BJ (cell line): Measurements from ENCODE around the gene ZNF775. TPM values are rescaled to one million over a fixed set of nuclear protein-coding genes. Genes with fewer than 3 reads are reported as not detected.
"Not testable (repeated sequence)": the region's sequence is repeated elsewhere in the genome, so short reads cannot be mapped to it uniquely, and the experiment has no call there.

ENCODE experiments used
- CTCF ChIA-PET: fragments of 350-600 bp; formaldehyde crosslinking; extraction: SDS; loops from one replicate; lab custom pipeline; 2021; ENCODE audit warnings: antibody characterized with exemption, inconsistent platforms; lab: Yijun Ruan, JAX
- POLR2A ChIA-PET: fragments of 300-600 bp; sonication (Branson Sonifier 250); formaldehyde crosslinking; extraction: SDS; loops from one replicate; lab custom pipeline; 2021; ENCODE audit warnings: antibody characterized with exemption; lab: Charles Lee
- DNase-seq: peaks from one replicate; pipeline ENCODE4 v3.0.0-alpha.2; 2011; ENCODE audit warnings: low read depth
- H3K27me3 ChIP-seq: 2 replicates; pipeline ENCODE4 v1.6.0; 2011; ENCODE audit warnings: low read length; ENCODE audit not compliant: control insufficient read depth, insufficient read depth
- H3K36me3 ChIP-seq: 2 replicates; pipeline ENCODE4 v1.5.1; 2011; ENCODE audit warnings: low read length; ENCODE audit not compliant: control insufficient read depth, insufficient read depth
- H3K4me3 ChIP-seq: 2 replicates; pipeline ENCODE4 v1.5.1; 2011; ENCODE audit warnings: low read depth, mild to moderate bottlenecking, control low read depth, low read length
- polyA plus RNA-seq: library from polyadenylated mRNA; depleted of rRNA; stranded (reverse); fragments of >200 nt; gene quantifications from 2 replicates; pipeline ENCODE4 v1.2.3, GENCODE V29; 2011
- TF ChIP-seq, protein P1 (sequence below): IDR thresholded peaks from 2 replicates; pipeline ENCODE4 v1.5.1; 2011; ENCODE audit warnings: low read depth, mild to moderate bottlenecking, control low read depth, inconsistent platforms, low read length, moderate library complexity; ENCODE audit not compliant: insufficient read depth

ZNF775 gene
- polyA plus RNA-seq, 1 experiment, result 2.1 TPM

DNA sequence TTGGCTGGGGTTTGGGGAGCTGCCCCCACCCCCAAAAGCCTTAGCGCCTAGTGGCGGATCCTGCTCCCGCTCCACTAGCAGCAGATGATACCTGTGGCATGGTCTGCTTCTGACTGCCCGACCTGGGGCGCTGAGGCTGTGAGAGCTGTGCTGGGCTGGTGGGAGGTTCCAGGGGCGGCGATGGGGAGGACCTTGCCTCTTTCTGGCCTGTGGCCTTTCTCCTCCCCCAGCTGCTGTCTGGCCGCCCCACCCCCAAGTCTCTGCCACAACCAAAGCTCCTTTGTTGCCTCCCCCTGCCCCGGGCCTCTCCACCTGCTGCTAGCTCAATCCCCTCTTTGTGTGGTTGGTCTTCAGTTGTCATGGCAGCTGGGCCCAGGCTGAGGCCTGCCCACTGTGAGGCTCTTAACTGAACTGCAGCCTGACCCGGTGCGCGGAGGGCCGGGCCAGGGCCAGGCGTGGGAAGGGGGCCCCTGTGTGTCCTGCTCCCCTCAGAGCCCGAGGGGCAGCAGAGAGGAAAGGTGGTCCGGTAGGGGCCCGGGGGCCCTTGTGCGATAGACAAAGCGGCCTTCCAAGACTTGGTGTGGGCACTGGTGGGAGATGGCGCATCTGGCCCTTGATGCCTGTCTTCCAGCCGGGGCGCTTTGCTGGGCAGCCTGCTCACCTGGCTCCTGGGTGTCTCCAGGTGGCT is 4.7 kb downstream of the ZNF775 start:
- Histone ChIP-seq H3K4me3 (no peak overlapping the region), H3K27me3 (no peaks in the 10 kb centered on the region), H3K36me3 (peaks cover 2% of the 10 kb centered on the region; the same call in 1 of the 2 replicates)
- ChIA-PET CTCF (interaction anchor here (1.1 kb wide), 1 partner anchor 18 kb away, joined by 3 read pairs; no protein-coding TSS in a partner anchor), POLR2A (no interaction called here)
- TF ChIP-seq, protein P1, sequence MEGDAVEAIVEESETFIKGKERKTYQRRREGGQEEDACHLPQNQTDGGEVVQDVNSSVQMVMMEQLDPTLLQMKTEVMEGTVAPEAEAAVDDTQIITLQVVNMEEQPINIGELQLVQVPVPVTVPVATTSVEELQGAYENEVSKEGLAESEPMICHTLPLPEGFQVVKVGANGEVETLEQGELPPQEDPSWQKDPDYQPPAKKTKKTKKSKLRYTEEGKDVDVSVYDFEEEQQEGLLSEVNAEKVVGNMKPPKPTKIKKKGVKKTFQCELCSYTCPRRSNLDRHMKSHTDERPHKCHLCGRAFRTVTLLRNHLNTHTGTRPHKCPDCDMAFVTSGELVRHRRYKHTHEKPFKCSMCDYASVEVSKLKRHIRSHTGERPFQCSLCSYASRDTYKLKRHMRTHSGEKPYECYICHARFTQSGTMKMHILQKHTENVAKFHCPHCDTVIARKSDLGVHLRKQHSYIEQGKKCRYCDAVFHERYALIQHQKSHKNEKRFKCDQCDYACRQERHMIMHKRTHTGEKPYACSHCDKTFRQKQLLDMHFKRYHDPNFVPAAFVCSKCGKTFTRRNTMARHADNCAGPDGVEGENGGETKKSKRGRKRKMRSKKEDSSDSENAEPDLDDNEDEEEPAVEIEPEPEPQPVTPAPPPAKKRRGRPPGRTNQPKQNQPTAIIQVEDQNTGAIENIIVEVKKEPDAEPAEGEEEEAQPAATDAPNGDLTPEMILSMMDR, result no peak
- no peak for DNase-seq

DNA sequence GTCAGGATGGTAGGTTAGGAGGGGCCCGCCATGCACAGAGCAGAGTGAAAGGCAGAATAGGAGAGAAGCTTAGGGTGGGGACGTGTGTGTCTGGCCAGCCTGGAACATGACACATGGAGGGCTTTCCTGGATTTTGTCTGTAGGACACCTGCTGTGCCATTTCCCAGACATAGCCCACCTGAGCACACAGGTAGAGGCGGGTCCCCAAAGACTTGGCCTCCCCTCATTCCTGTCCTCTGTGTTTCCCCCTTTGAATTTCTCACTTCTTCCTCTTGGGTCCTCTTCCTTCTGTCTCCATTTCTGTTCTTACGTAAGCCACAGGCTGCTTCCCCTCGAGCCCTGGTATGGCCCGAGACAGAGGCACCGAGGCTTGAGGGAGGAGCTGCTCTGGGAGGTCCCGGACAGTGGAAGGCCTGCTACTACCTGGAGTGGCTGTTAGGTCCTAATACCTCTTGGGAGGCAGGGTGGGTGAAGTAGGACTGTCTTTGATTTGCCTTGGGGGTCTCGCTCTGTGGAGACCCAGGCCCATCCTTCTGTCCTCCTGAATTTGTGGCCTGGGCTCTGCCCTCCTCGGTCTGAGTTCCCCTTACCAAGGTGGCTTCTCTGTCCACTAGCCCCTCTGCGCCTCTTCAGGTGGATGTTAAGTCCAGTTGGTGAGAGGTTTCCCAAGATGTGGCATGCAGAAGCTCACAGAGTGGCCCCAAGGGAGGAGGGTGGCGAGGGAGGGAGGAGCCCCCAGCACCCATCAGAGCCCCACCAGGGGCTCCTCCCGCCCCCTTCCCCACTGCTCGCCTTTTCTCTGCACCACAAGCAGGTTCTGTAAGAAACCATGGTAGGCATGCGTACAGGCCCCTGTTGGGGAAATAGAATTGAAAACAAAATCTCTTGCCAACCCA is 5.5 kb downstream of the ZNF775 start:
- Histone ChIP-seq H3K4me3 (no peak overlapping the region), H3K27me3 (no peaks in the 10 kb centered on the region), H3K36me3 (peaks cover 2% of the 10 kb centered on the region; the same call in 1 of the 2 replicates)
- ChIA-PET POLR2A (no interaction called here), CTCF (interaction anchor here (1.1 kb wide), 1 partner anchor 18 kb away, joined by 3 read pairs; no protein-coding TSS in a partner anchor)
- TF ChIP-seq, protein P1, result no peak
- no peak for DNase-seq

DNA sequence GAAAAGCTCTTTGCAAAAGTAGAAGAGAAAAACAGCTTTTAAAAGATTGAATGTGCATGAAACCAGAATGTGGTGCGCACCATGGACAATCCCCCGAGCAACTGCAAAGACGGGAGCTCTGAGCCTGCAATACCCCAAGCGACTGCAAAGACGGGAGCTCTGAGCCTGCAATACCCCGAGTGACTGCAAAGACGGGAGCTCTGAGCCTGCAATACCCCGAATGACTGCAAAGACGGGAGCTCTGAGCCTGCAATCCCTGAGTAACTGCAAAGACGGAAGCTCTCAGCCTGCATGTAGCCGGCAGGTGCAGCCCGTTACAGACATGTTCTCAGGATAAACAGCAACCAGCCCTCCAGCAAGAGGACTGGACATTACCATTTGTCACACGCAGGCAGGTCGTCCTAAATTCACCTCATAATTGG is 6.2 kb downstream of the ZNF775 start:
- POLR2A ChIA-PET, result interaction anchor here (1.1 kb wide), 1 partner anchor 15 kb away, joined by 3 read pairs; no protein-coding TSS in a partner anchor
- Histone ChIP-seq H3K36me3 (peaks cover 2% of the 10 kb centered on the region; the same call in 1 of the 2 replicates), H3K27me3 (no peaks in the 10 kb centered on the region), H3K4me3 (no peak overlapping the region)
- CTCF ChIA-PET, result no interaction called here
- DNase-seq, result no peak
- TF ChIP-seq, protein P1, result no peak

DNA sequence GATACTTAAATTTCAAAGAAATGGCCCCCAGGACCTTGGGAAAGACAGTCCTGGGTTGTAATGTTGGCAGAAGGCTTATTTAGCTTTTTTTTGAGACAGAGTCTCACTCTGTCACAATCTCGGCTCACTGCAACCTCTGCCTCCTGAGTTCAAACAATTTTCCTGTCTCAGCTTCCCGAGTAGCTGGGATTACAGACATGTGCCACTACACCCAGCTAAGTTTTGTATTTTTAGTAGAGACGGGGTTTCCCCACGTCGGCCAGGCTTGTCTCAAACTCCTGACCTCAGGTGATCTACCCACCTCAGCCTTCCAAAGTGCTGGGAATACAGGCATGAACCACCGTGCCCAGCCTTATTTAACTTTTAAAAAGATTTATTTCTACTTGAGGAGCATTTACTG is 6.8 kb downstream of the ZNF775 start:
- H3K4me3 ChIP-seq, CTCF ChIA-PET: not testable (repeated sequence)
- POLR2A ChIA-PET, result interaction anchor here (1.1 kb wide), 1 partner anchor 15 kb away, joined by 3 read pairs; no protein-coding TSS in a partner anchor

DNA sequence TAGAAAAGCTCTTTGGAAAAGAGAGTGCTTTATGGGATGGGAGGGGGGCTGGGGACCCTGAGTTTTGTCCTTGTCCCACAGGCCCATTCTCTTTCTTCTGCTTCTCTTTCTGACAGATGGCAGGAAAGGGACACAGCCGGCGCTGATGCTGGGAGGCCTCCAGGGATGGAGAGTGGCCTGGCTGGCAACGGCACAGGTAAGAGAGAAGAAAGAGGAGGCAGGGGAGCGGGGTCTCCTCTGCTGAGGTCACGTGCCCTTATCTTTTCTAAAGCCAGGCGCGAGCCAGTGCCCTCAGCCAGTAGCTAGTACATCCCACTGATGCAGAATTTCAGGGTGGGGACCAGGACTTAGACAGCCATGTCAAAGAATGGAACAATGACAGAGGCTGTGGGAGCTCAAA is 9.2 kb downstream of the ZNF775 start:
- ChIA-PET CTCF (interaction anchor here (1.0 to 1.9 kb wide), 7 partner anchors 8 to 1078 kb away, joined by 3 to 9 read pairs (median 4); no protein-coding TSS in a partner anchor), POLR2A (no interaction called here)
- TF ChIP-seq, protein P1, result no peak
- Histone ChIP-seq H3K27me3 (no peaks in the 10 kb centered on the region), H3K4me3 (no peak overlapping the region), H3K36me3 (no peaks in the 10 kb centered on the region; the same call in 1 of the 2 replicates)
- no peak for DNase-seq

More for the DNA sequence above, 6.8 kb downstream of the ZNF775 start:
- DNase-seq, H3K36me3 ChIP-seq, H3K27me3 ChIP-seq: not testable (repeated sequence)
